Measurements from ENCODE around the gene UBE2O.

The UBE2O gene

GRCh38 chr17:76432004-76432403, 20.9 kb downstream of the UBE2O start:
- CTCF ChIA-PET = interaction anchor here (0.6 to 1.1 kb wide), 5 partner anchors 10 to 122 kb away, joined by 3 to 4 read pairs (median 3); no protein-coding TSS in a partner anchor
- H3K4me1 ChIP-seq (ENCODE audit: control insufficient read depth, insufficient read depth, low read length) = no peaks in the 10 kb centered on the region
- POLR2A ChIA-PET = no interaction called here
- no peak overlapping the region for H3K27ac ChIP-seq (ENCODE audit: extremely low read depth, low read depth, low read length)
- H3K9me3 ChIP-seq (ENCODE audit: control insufficient read depth, insufficient read depth, low read depth, low read length) = no peaks in the 10 kb centered on the region
- TF ChIP-seq ZNF626 (tag by site-specific recombination; IDR thresholded peaks at IDR 0.05) (no peak), ZNF777 (tag by site-specific recombination; IDR thresholded peaks at IDR 0.05; ENCODE audit: borderline replicate concordance) (no peak), ZNF513 (tag by site-specific recombination; IDR thresholded peaks at IDR 0.05) (no peak), TCF7L2 (IDR thresholded peaks at IDR 0.05; ENCODE audit: borderline replicate concordance, low read depth, low read length) (no peak), ZNF19 (tag by site-specific recombination; IDR thresholded peaks at IDR 0.05; ENCODE audit: low read depth) (no peak), GLI2 (tag by site-specific recombination; IDR thresholded peaks at IDR 0.05; ENCODE audit: borderline replicate concordance, low read depth) (no peak), SCRT1 (tag by site-specific recombination; IDR thresholded peaks at IDR 0.05; ENCODE audit: borderline replicate concordance) (no peak), EGR2 (tag by site-specific recombination; IDR thresholded peaks at IDR 0.05; ENCODE audit: low read depth) (no peak), YY2 (tag by site-specific recombination; IDR thresholded peaks at IDR 0.05) (no peak), ZNF404 (tag by site-specific recombination; IDR thresholded peaks at IDR 0.05) (no peak)
- TF ChIP-seq, protein P1, sequence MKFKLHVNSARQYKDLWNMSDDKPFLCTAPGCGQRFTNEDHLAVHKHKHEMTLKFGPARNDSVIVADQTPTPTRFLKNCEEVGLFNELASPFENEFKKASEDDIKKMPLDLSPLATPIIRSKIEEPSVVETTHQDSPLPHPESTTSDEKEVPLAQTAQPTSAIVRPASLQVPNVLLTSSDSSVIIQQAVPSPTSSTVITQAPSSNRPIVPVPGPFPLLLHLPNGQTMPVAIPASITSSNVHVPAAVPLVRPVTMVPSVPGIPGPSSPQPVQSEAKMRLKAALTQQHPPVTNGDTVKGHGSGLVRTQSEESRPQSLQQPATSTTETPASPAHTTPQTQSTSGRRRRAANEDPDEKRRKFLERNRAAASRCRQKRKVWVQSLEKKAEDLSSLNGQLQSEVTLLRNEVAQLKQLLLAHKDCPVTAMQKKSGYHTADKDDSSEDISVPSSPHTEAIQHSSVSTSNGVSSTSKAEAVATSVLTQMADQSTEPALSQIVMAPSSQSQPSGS (tag by site-specific recombination; IDR thresholded peaks at IDR 0.05; ENCODE audit: low read depth) = no peak
- peaks cover 0 to 9% of the 10 kb centered on the region in 2 experiments; a peak in 1 of 3 replicates for H3K36me3 ChIP-seq (ENCODE audit: control insufficient read depth in 2 of 2, insufficient read depth in 1 of 2, low read length in 2 of 2)
- no peak overlapping the region for H3K4me3 ChIP-seq (ENCODE audit: low read depth, low read length)

- Histone ChIP-seq H3K36me3 (ENCODE audit: control insufficient read depth in 2 of 2, insufficient read depth in 1 of 2, low read length in 2 of 2) (peaks cover 0 to 9% of the 10 kb centered on the region in 2 experiments; a peak in 1 of 3 replicates), H3K4me1 (ENCODE audit: control insufficient read depth, insufficient read depth, low read length) (no peaks in the 10 kb centered on the region), H3K4me3 (ENCODE audit: low read depth, low read length) (no peak overlapping the region), H3K9me3 (ENCODE audit: control insufficient read depth, insufficient read depth, low read depth, low read length) (no peaks in the 10 kb centered on the region), H3K27ac (ENCODE audit: extremely low read depth, low read depth, low read length) (no peak overlapping the region)
- TF ChIP-seq SP2 (tag by site-specific recombination; IDR thresholded peaks at IDR 0.05) = no peak
- ChIA-PET POLR2A (no interaction called here), CTCF (interaction anchor here (0.6 to 2.0 kb wide), 7 partner anchors 10 to 122 kb away, joined by 3 to 6 read pairs (median 3); no protein-coding TSS in a partner anchor)
Observed at GRCh38 chr17:76431509-76431908, 21.4 kb downstream of the UBE2O start.

- no peaks in the 10 kb centered on the region for H3K36me3 ChIP-seq (ENCODE audit: control insufficient read depth in 2 of 2, insufficient read depth in 1 of 2, low read length in 2 of 2)
- no peak for TF ChIP-seq ZNF433 (tag by site-specific recombination; IDR thresholded peaks at IDR 0.05; ENCODE audit: low read depth)
- TF ChIP-seq MYNN (tag by site-specific recombination; IDR thresholded peaks at IDR 0.05; ENCODE audit: borderline replicate concordance) = no peak
- TF ChIP-seq RBAK (tag by site-specific recombination; IDR thresholded peaks at IDR 0.05) = no peak
- TF ChIP-seq ZNF830 (tag by site-specific recombination; IDR thresholded peaks at IDR 0.05; ENCODE audit: low read depth) = no peak
- TF ChIP-seq, protein P2, sequence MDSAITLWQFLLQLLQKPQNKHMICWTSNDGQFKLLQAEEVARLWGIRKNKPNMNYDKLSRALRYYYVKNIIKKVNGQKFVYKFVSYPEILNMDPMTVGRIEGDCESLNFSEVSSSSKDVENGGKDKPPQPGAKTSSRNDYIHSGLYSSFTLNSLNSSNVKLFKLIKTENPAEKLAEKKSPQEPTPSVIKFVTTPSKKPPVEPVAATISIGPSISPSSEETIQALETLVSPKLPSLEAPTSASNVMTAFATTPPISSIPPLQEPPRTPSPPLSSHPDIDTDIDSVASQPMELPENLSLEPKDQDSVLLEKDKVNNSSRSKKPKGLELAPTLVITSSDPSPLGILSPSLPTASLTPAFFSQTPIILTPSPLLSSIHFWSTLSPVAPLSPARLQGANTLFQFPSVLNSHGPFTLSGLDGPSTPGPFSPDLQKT (IDR thresholded peaks at IDR 0.05; ENCODE audit: borderline replicate concordance, low read depth, low read length) = no peak
- no peak for TF ChIP-seq ZNF140 (tag by site-specific recombination; IDR thresholded peaks at IDR 0.05)
- no peak for TF ChIP-seq ZNF837 (tag by site-specific recombination; IDR thresholded peaks at IDR 0.05)
- TF ChIP-seq ZNF223 (tag by site-specific recombination; IDR thresholded peaks at IDR 0.05) = no peak
- no peak for TF ChIP-seq ZNF658 (tag by site-specific recombination; IDR thresholded peaks at IDR 0.05)
- no peak for TF ChIP-seq MZF1 (tag by site-specific recombination; IDR thresholded peaks at IDR 0.05; ENCODE audit: borderline replicate concordance)
- no peak for TF ChIP-seq ZFP37 (tag by site-specific recombination; IDR thresholded peaks at IDR 0.05)
- TF ChIP-seq ZNF324 (tag by site-specific recombination; IDR thresholded peaks at IDR 0.05) = no peak
- TF ChIP-seq ZNF133 (tag by site-specific recombination; IDR thresholded peaks at IDR 0.05) = no peak
- no peak for TF ChIP-seq ZBTB7A (tag by site-specific recombination; IDR thresholded peaks at IDR 0.05; ENCODE audit: low read depth)
- no peaks in the 10 kb centered on the region for H3K9me3 ChIP-seq (ENCODE audit: control insufficient read depth, insufficient read depth, low read depth, low read length)
- H3K4me1 ChIP-seq (ENCODE audit: control insufficient read depth, insufficient read depth, low read length) = no peaks in the 10 kb centered on the region
- ChIA-PET POLR2A (no interaction called here), CTCF (interaction anchor here (0.5 to 0.9 kb wide), 2 partner anchors 9 to 11 kb away, joined by 3 read pairs; no protein-coding TSS in a partner anchor)
- H3K4me3 ChIP-seq (ENCODE audit: low read depth, low read length) = no peak overlapping the region
- H3K27ac ChIP-seq (ENCODE audit: extremely low read depth, low read depth, low read length) = no peak overlapping the region
Observed at GRCh38 chr17:76428511-76428910, 24.4 kb downstream of the UBE2O start.
